Small intestine (tissue), 7 donors: ENCODE measurements around the gene RNF145. TPM values are rescaled to one million over a fixed set of nuclear protein-coding genes. Genes with fewer than 3 reads are reported as not detected.
"Not testable (repeated sequence)": the region's sequence is repeated elsewhere in the genome, so short reads cannot be mapped to it uniquely, and the experiment has no call there.

Experiments
- DNase-seq, 2 donors: peaks; one replicate each; pipeline versions ENCODE4 v3.0.0 to v3.0.0-alpha.2; 2013
- FAIRE-seq: peaks from 2 replicates; lab custom pipeline; 2012; peaks lifted over from hg19 to GRCh38; lab: Jason Lieb, UNC
- H3K27ac ChIP-seq, 3 donors: one replicate each; pipeline ENCODE4 v1.5.1; 2013; ENCODE audit warnings: low read length in 2 of 3, mild to moderate bottlenecking in 2 of 3, control low read depth in 1 of 3, inconsistent platforms in 1 of 3, low read depth in 1 of 3, moderate library complexity in 1 of 3
- H3K27me3 ChIP-seq, 3 donors: one replicate each; pipeline ENCODE4 v1.6.1; 2013; ENCODE audit warnings: low read length in 3 of 3, inconsistent platforms in 1 of 3; ENCODE audit not compliant: control insufficient read depth in 3 of 3, insufficient read depth in 3 of 3
- H3K36me3 ChIP-seq, 3 donors: one replicate each; pipeline ENCODE4 v1.6.1; 2013; ENCODE audit warnings: low read length in 3 of 3, inconsistent platforms in 1 of 3, low read depth in 1 of 3, mild to moderate bottlenecking in 1 of 3, moderate library complexity in 1 of 3; ENCODE audit not compliant: control insufficient read depth in 3 of 3, insufficient read depth in 2 of 3
- H3K4me1 ChIP-seq, 3 donors: one replicate each; pipeline ENCODE4 v1.6.1; 2013; ENCODE audit warnings: low read length in 2 of 3, inconsistent platforms in 1 of 3, low read depth in 1 of 3, mild to moderate bottlenecking in 1 of 3, moderate library complexity in 1 of 3; ENCODE audit not compliant: control insufficient read depth in 3 of 3, insufficient read depth in 2 of 3
- H3K4me3 ChIP-seq, 3 donors: one replicate each; pipeline ENCODE4 v1.5.1; 2013; ENCODE audit warnings: low read length in 3 of 3, control low read depth in 1 of 3, inconsistent platforms in 1 of 3, low read depth in 1 of 3, mild to moderate bottlenecking in 1 of 3, moderate library complexity in 1 of 3
- H3K9me3 ChIP-seq, 2 donors: one replicate each; pipeline ENCODE4 v1.6.1; 2013; ENCODE audit warnings: low read depth in 1 of 2, low read length in 1 of 2; ENCODE audit not compliant: control insufficient read depth in 2 of 2, insufficient read depth in 1 of 2
- WGBS, 3 donors: extraction: QIAGEN DNeasy Blood & Tissue Kit; methylation state at CpG; one replicate each; pipeline ENCODE4 v1.1.7; 2013; 5-methylcytosine and 5-hydroxymethylcytosine counted together
- polyA plus RNA-seq, 4 donors: library from polyadenylated mRNA; stranded (reverse) in 3 of 4; unstranded in 1 of 4; fragments of 200-250 nt in 3 of 4; fragments of 120-200 nt in 1 of 4; gene quantifications; one replicate each; pipeline versions ENCODE4 v1.2.1 to v1.2.3, GENCODE V29; 2013
- donor health status: healthy with polysubstance abuse.
- donor health status: control.
- donor health status: control.
- donor health status: Bipolar disorder and iron deficiency.
- donor health status: healthy.

Gene RNF145
- polyA plus RNA-seq, 4 donors = 6.5 to 47.3 (median 23.1) TPM

DNA sequence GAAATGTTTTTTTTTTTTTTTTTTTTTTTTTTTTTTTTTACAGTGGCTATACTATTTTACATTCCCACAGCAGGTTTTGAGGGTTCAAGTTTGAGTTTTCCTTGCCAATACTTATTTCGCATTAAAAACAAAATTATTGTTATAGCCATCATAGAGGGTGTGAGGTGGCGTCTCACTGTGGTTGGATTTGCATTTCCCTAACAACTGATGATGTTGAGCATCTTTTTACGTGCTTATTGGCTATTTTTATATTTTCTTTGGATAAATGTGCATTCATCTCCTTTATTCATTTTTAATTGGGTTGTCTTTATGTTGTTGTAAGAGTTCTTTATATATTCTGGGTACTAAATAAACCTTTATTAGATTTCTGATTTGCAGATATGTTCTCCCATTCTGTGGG lies 34.8 kb upstream of the RNF145 start:
- H3K27ac ChIP-seq = no peak overlapping the region
- H3K9me3 ChIP-seq = no peaks in the 10 kb centered on the region
- DNase-seq (no peak), FAIRE-seq (no peak)
- H3K27me3 ChIP-seq = peaks cover 0 to 3% (median 2%) of the 10 kb centered on the region in 3 donors
- no peaks in the 10 kb centered on the region for H3K4me1 ChIP-seq
- no peak overlapping the region for H3K4me3 ChIP-seq
- H3K36me3 ChIP-seq = no peaks in the 10 kb centered on the region
- 61 to 80% (median 61%) methylated on average over 3 of the region's 3 CpGs for WGBS, 3 donors

DNA sequence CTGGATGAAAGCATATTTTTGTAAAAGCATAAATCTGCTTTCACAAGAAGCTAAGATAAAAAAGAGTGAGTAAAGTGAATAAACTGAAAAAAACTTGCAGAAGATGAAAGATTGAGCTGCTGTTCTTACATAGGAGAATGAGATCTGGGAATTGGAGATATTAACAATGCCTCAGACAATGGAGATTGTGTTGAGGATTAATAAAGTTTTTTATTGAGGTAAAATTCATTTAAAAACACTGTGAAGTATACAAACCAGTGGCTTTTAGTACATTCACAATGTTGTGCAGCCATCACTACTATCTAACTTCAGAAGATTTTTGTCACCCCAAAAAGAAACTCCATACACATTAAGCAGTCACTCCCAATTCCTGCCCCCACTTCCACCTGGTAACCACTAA lies 34.0 kb upstream of the RNF145 start:
- H3K4me3 ChIP-seq = no peak overlapping the region

DNA sequence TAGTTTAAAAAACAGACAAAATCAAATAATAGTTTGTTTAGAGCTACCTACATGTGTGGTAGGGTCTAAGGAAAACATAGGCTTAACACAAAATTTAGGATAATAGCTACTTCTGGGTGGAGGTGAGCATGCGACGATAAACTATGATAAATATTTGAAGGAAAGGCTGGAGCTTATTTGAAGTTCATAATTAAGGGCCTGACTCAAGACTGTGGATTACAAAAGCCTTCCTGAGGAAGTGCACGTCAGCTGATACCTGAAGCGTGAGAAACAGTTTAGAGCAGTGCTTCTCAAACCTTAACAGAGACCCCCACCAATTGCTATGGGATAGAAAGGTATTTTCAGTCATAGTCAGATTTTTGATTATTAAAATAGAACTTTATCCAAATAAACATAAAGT lies 33.3 kb upstream of the RNF145 start:
- H3K27ac ChIP-seq = no peak overlapping the region
- WGBS, 3 donors = 54 to 64% (median 60%) methylated on average over 4 of the region's 4 CpGs
- H3K4me1 ChIP-seq = no peaks in the 10 kb centered on the region
- no peaks in the 10 kb centered on the region for H3K36me3 ChIP-seq
- DNase-seq (no peak), FAIRE-seq (no peak)
- H3K4me3 ChIP-seq = no peak overlapping the region
- H3K27me3 ChIP-seq = peaks cover 0 to 2% (median 0%) of the 10 kb centered on the region in 3 donors
- no peaks in the 10 kb centered on the region for H3K9me3 ChIP-seq

More for the DNA sequence above, 34.0 kb upstream of the RNF145 start:
- no peaks in the 10 kb centered on the region for H3K4me1 ChIP-seq
- H3K36me3 ChIP-seq = no peaks in the 10 kb centered on the region
- no peak for FAIRE-seq
- H3K9me3 ChIP-seq = no peaks in the 10 kb centered on the region
- H3K27me3 ChIP-seq = peaks cover 0 to 3% (median 2%) of the 10 kb centered on the region in 3 donors
- no peak for DNase-seq
- no peak overlapping the region for H3K27ac ChIP-seq

DNA sequence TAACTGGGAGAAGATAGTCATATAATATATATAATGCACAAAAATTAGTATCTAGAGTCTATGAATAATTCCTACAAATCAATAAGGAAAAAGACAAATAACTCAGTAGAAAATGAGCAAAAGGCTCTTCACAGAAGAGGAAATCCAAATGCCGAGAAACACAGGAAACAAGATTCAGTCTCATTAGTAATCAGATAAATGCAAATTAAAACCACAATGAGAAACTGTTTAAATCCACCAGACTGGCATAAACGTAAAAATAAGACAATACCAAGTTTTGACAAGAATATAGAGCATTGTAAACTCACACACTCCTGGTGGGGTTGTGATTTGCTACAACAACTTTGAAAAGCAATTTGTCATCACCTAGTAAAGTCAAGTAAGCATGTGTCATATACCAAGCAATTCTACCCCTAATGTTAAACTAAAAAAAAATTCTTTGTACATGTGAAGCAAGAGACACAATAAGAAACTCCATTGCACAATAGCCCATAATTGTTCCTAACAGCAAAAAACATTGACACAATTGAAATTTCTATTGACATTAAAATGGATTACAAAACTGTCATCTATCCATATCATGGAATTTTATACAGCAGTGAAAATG lies 32.7 kb upstream of the RNF145 start:
- Histone ChIP-seq H3K4me3 (no peak overlapping the region), H3K9me3 (no peaks in the 10 kb centered on the region), H3K4me1 (no peaks in the 10 kb centered on the region), H3K36me3 (no peaks in the 10 kb centered on the region), H3K27me3 (peaks cover 0 to 2% (median 0%) of the 10 kb centered on the region in 3 donors), H3K27ac (no peak overlapping the region)
- FAIRE-seq (no peak), DNase-seq (no peak)
- 49 to 57% (median 53%) methylated on average over 2 of the region's 2 CpGs for WGBS, 3 donors

DNA sequence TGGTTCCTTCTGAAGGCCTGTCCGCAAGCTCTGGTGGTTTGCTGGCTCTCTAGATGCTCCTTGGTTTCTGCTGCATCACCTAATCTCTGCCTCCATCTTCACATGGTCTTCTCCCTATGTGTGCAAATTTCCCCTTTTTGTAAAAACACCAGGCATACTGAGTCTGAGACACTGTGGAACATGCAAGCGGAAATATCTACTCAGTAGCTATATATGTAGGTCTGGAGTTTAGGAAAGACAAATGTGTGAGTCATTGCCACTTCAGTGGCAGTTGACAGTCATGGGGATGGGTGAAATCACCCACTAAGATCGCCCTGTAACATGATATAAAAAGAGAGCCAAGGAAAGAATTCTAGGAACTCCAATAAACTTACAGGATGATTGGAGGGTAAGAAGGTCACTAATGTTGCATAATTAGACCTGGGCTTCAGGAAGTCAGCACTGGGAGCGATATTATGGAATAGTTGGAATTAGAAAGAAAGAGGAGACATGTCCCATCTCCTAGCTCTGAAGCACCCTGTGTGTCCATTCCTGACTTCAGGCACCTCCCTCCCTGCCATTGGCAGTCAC lies 31.0 kb upstream of the RNF145 start:
- Histone ChIP-seq H3K36me3 (no peaks in the 10 kb centered on the region), H3K27ac (no peak overlapping the region), H3K27me3 (no peaks in the 10 kb centered on the region), H3K9me3 (no peaks in the 10 kb centered on the region), H3K4me1 (no peaks in the 10 kb centered on the region), H3K4me3 (no peak overlapping the region)
- 71 to 82% (median 74%) methylated on average over 4 of the region's 4 CpGs for WGBS, 3 donors
- no peak for FAIRE-seq
- peak in 1 of 2 donors; percentile 23 for DNase-seq

DNA sequence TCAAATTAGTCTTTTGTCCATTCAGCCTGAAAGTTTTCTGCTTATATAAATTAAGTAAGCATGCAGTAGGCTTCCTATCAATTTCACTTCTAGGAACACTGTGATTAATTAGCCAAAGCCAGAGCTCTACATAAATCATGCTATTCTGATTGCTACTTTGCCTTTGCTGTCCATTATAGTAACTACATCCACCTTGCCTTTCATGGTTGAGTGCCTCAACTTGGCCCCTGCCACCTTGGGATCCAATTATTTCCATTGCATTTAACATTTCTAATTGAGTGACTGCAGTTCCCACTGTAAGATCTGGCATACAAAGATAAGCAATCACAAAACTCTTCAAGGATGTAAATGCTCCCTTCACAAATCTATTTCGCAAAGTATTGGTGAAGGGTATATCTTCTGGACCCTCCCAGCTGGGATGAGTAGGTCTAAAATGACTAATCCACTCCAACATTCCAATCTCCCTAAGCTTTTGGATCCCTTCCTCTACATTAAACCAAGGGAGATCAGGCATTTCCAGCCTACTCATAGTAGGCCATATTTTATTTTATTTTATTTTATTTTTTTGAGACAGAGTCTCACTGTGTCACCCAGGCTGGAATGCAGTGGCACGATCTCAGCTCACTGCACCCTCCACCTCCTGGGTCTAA lies 26.6 kb upstream of the RNF145 start:
- not testable (repeated sequence) for H3K27ac ChIP-seq, DNase-seq, H3K4me3 ChIP-seq, H3K27me3 ChIP-seq, H3K4me1 ChIP-seq, FAIRE-seq, H3K9me3 ChIP-seq, H3K36me3 ChIP-seq
- WGBS, 3 donors = 90 to 96% (median 93%) methylated on average over 2 of the region's 2 CpGs

DNA sequence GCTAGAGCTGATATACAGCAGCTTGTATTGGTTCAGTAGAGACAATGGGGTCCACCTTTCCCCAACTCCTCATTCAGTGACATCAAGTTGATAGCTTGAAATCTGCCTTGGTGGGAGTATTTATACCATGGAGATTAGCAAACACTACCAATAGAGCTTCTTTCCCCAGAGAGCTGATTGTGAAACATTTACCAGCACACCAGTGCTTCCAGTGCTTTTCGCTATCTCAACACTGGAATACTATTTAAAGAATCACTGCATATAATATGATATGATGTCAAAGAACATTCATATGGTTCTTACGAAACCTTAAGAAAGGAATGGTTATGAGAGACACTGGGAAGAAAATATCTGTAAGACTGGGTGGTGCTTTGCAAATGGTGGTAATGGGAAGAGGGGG lies 21.8 kb upstream of the RNF145 start:
- H3K36me3 ChIP-seq = no peaks in the 10 kb centered on the region
- no peaks in the 10 kb centered on the region for H3K27me3 ChIP-seq
- DNase-seq (no peak), FAIRE-seq (no peak)
- no peak overlapping the region for H3K27ac ChIP-seq
- no peak overlapping the region for H3K4me3 ChIP-seq
- no peaks in the 10 kb centered on the region for H3K9me3 ChIP-seq
- H3K4me1 ChIP-seq = no peaks in the 10 kb centered on the region
- 89 to 96% (median 95%) methylated on average over 2 of the region's 2 CpGs for WGBS, 3 donors

DNA sequence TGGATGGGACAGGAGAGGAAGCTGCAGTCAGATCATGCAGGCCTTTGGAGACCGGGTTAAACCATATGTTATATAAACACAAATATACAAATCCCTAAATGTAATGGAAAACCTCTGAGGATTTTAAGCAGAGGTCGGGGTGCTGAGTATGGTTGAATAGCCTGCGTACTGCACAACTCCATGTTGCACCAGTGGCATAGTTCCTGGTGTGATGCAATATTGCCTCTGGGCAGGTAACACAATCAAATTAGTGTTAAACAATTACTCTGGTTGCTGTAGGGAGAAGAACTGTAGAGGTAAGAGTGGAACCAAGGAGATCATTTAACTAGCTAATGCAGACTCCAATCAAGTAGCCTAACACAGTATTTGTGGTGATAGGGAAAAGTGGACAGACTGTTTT lies 21.3 kb upstream of the RNF145 start:
- FAIRE-seq (no peak), DNase-seq (no peak)
- H3K27me3 ChIP-seq = no peaks in the 10 kb centered on the region
- H3K27ac ChIP-seq = no peak overlapping the region
- H3K4me1 ChIP-seq = no peaks in the 10 kb centered on the region
- WGBS, 3 donors = 69 to 71% (median 70%) methylated on average over 3 of the region's 3 CpGs
- no peaks in the 10 kb centered on the region for H3K36me3 ChIP-seq
- H3K9me3 ChIP-seq = no peaks in the 10 kb centered on the region
- H3K4me3 ChIP-seq = no peak overlapping the region
